CD8-positive, alpha-beta memory T cell (primary cell): Measurements from ENCODE around the gene CHAC1. TPM values are rescaled to one million over a fixed set of nuclear protein-coding genes. Genes with fewer than 3 reads are reported as not detected.

Experiments
- CTCF ChIA-PET: fragments of 350-600 bp; sonication (Branson Sonifier 250); formaldehyde crosslinking; loops from one replicate; lab custom pipeline; 2021; ENCODE audit warnings: antibody characterized with exemption; lab: Charles Lee
- POLR2A ChIA-PET: fragments of 350-600 bp; sonication (Branson Sonifier 250); formaldehyde crosslinking; loops from one replicate; lab custom pipeline; 2021; ENCODE audit warnings: antibody characterized with exemption; lab: Charles Lee
- DNase-seq, 5 donors: peaks; one replicate each; pipeline versions ENCODE4 v3.0.0 to v3.0.0-alpha.2; 2020 to 2022; ENCODE audit warnings: mixed read lengths in 1 of 5
- H3K27ac ChIP-seq: one replicate; pipeline ENCODE4 v1.7.0; 2013; ENCODE audit warnings: low read depth, mild to moderate bottlenecking, low read length, moderate library complexity
- H3K27me3 ChIP-seq: 2 replicates; pipeline ENCODE4 v1.7.0; 2013; ENCODE audit warnings: low read length, mild to moderate bottlenecking; ENCODE audit not compliant: insufficient read depth, poor library complexity, severe bottlenecking
- H3K36me3 ChIP-seq: 2 replicates; pipeline ENCODE4 v1.7.0; 2013; ENCODE audit warnings: mild to moderate bottlenecking, low read length, moderate library complexity; ENCODE audit not compliant: insufficient read depth
- H3K4me1 ChIP-seq: 2 replicates; pipeline ENCODE4 v1.7.0; 2013; ENCODE audit warnings: mild to moderate bottlenecking, low read length, moderate library complexity; ENCODE audit not compliant: insufficient read depth
- H3K4me3 ChIP-seq: 2 replicates; pipeline ENCODE4 v1.7.0; 2013; ENCODE audit warnings: mild to moderate bottlenecking, low read length
- H3K9me3 ChIP-seq: 2 replicates; pipeline ENCODE4 v1.7.0; 2013; ENCODE audit warnings: mild to moderate bottlenecking, low read length
- H3K27ac Mint-ChIP-seq, 8 donors: one replicate each; pipeline ENCODE4 v1.8.0; 2020 to 2021; ENCODE audit warnings: mixed read lengths in 8 of 8, mild to moderate bottlenecking in 6 of 8, inconsistent platforms in 3 of 8, moderate library complexity in 3 of 8
- H3K27me3 Mint-ChIP-seq, 2 donors: one replicate each; pipeline ENCODE4 v1.8.0; 2020 to 2021; ENCODE audit warnings: mixed read lengths in 2 of 2, mild to moderate bottlenecking in 1 of 2, moderate library complexity in 1 of 2
- H3K36me3 Mint-ChIP-seq, 3 donors: one replicate each; pipeline ENCODE4 v1.8.0; 2020 to 2021; ENCODE audit warnings: mixed read lengths in 3 of 3, inconsistent platforms in 1 of 3, mild to moderate bottlenecking in 1 of 3
- H3K4me1 Mint-ChIP-seq, 3 donors: one replicate each; pipeline ENCODE4 v1.8.0; 2020 to 2021; ENCODE audit warnings: mixed read lengths in 3 of 3, inconsistent platforms in 1 of 3, mild to moderate bottlenecking in 1 of 3
- H3K4me3 Mint-ChIP-seq, 7 donors: one replicate each; pipeline ENCODE4 v1.8.0; 2020 to 2021; ENCODE audit warnings: mixed read lengths in 7 of 7, mild to moderate bottlenecking in 6 of 7, moderate library complexity in 4 of 7, inconsistent platforms in 2 of 7
- H3K9me3 Mint-ChIP-seq, 5 donors: one replicate each; pipeline ENCODE4 v1.8.0; 2020 to 2022; ENCODE audit warnings: mixed read lengths in 5 of 5, mild to moderate bottlenecking in 3 of 5, moderate library complexity in 2 of 5, inconsistent platforms in 1 of 5
- polyA plus RNA-seq: library from polyadenylated mRNA; unstranded; fragments of 300-500 nt; fragmentation: Illumina TruSeq; gene quantifications from one replicate; pipeline ENCODE4 v1.2.3, GENCODE V29; 2021
- total RNA-seq, 2 experiments: library from RNA; stranded (reverse); gene quantifications; one replicate each; pipeline ENCODE4 v1.2.3, GENCODE V29; 2021

Gene CHAC1
- total and polyA plus RNA-seq, 3 experiments from 2014 or later, result 15.1 to 16.7 TPM; not detected in 1

DNA sequence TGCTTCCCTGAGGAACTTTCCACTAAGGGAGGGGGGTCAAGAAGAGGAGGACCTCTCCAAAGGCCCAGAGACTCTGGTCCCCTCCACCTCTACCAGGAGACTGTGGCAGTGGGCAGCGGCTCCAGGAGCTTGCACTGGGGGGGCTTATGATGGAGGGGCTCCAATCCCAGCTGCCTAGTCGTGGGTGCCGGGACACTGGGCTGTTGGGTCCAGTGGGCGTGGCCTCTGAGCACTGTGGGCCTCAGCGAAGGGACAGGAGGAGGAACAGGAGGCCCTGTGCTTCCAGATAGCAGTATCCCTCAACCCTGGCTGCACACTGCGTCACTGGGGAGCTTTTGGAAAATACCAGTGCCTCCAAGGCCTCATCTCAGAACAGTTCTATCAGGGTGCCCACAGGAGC is 37.6 kb upstream of the CHAC1 start:
- no peaks in the 10 kb centered on the region for H3K4me1 Mint-ChIP-seq
- Histone ChIP-seq H3K4me1 (no peaks in the 10 kb centered on the region), H3K4me3 (no peak overlapping the region), H3K9me3 (no peaks in the 10 kb centered on the region), H3K36me3 (no peaks in the 10 kb centered on the region), H3K27ac (no peak overlapping the region), H3K27me3 (no peaks in the 10 kb centered on the region)
- DNase-seq, result no peak
- no peak overlapping the region for H3K4me3 Mint-ChIP-seq
- H3K27me3 Mint-ChIP-seq, result peaks cover 0 to 2% of the 10 kb centered on the region in 2 donors
- CTCF ChIA-PET, result interaction anchor here (0.9 to 1.3 kb wide), 3 partner anchors 9 to 58 kb away, joined by 3 to 6 read pairs (median 4); no protein-coding TSS in a partner anchor
- POLR2A ChIA-PET, result no interaction called here
- H3K9me3 Mint-ChIP-seq, result no peaks in the 10 kb centered on the region
- no peaks in the 10 kb centered on the region for H3K36me3 Mint-ChIP-seq
- no peak overlapping the region for H3K27ac Mint-ChIP-seq

DNA sequence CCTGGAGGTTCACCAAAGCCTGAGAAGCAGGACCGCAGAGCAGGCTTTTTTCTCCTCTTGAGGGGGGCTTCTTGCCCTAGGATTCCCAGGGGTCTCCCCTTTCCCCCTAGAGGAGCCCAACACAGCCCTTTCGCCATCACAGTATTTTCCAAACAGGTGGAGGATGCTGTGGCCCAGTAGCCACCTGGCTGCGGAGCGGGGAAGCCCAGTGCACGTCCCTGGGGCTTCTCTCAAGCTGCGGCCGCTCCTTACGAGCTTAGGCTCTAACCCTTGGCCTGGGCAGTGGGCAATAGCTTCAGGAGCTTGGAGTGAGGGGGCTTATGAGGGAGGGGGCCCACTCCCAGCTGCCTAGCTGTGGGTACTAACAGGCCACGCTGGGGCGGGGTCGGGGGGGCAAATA is 35.7 kb upstream of the CHAC1 start:
- H3K27ac ChIP-seq, result no peak overlapping the region
- Mint-ChIP-seq H3K27me3 (peaks cover under 1 to 2% of the 10 kb centered on the region in 2 donors), H3K4me3 (no peak overlapping the region), H3K27ac (no peak overlapping the region), H3K36me3 (no peaks in the 10 kb centered on the region), H3K4me1 (no peaks in the 10 kb centered on the region), H3K9me3 (no peaks in the 10 kb centered on the region)
- H3K4me3 ChIP-seq, result no peak overlapping the region
- H3K9me3 ChIP-seq, result no peaks in the 10 kb centered on the region
- ChIA-PET CTCF (interaction anchor here (1.4 to 2.1 kb wide), 2 partner anchors 10 to 14 kb away, joined by 5 to 9 read pairs; no protein-coding TSS in a partner anchor), POLR2A (interaction anchor here (0.6 kb wide), 1 partner anchor 28 kb away, joined by 3 read pairs; no protein-coding TSS in a partner anchor)
- H3K4me1 ChIP-seq, result no peaks in the 10 kb centered on the region
- no peaks in the 10 kb centered on the region for H3K36me3 ChIP-seq
- no peak for DNase-seq
- H3K27me3 ChIP-seq, result no peaks in the 10 kb centered on the region

DNA sequence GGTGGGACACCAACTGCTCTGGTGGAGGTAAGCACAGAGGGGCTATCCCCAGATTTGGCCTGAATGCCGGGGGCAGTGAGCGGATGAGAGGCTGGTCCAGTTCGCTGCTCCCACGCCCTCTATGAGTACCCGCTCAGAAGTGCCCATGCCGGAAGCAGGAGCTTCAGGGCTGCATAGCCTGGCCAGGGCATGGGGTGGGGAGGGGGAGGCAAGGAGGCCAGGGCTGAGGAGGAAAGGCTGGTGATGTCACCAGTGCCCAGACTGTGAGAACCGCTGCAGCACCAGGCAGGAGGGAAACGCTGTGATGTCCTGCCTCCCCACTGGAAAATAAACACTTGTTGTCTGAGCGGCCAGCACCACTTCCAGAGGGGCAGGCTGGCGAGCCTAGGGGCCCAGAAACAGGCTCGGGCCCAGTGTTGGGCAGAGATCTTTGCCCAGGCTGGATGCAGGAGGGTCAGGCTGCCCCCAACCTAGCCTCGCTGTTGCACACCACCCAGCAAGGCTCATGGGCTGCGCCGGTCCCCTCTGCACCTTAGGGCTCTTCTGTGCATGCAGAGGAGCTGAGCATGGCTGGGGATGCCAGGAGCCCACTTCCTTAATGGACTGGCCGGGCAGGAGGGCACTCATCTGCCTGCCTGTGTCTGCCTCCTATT is 35.0 kb upstream of the CHAC1 start:
- POLR2A ChIA-PET, result interaction anchor here (0.6 kb wide), 1 partner anchor 28 kb away, joined by 3 read pairs; no protein-coding TSS in a partner anchor

DNA sequence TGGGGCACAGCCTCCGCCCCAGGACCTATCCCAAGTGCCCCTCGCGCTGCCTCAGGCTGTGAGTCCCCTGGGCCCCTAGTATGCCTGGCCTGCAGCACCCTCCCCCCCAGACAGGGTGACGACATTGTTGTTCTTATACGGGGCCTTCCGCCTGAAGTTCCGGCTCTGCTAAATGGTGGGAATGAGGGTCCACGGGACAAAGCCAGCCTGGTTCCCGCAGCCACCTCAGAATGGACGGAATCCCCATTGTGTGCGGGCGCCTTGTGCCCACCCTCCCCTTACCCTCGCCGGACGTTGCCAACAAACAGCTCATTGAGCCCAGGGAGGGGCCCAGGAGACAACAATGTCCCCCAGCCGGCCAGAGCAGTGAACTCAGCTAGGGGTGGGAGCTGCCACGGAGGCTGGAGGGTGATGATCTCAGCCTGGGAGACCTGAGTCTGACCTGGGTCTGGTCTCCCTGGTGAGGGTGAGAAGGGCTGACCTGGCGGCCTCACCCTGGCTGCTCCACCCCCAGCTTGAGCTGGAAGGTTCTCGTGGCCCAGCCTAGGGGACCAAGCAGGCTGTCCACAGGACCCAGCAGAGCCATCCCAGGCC is 34.4 kb upstream of the CHAC1 start:
- H3K4me3 Mint-ChIP-seq, result no peak overlapping the region
- H3K9me3 Mint-ChIP-seq, result no peaks in the 10 kb centered on the region
- H3K27ac Mint-ChIP-seq, result no peak overlapping the region
- no peak overlapping the region for H3K27ac ChIP-seq
- H3K4me1 Mint-ChIP-seq, result no peaks in the 10 kb centered on the region
- DNase-seq, result no peak
- peaks cover 3 to 6% of the 10 kb centered on the region in 2 donors for H3K27me3 Mint-ChIP-seq
- POLR2A ChIA-PET, result no interaction called here
- no peak overlapping the region for H3K4me3 ChIP-seq
- no peaks in the 10 kb centered on the region for H3K36me3 Mint-ChIP-seq
- no peaks in the 10 kb centered on the region for H3K9me3 ChIP-seq
- H3K4me1 ChIP-seq, result no peaks in the 10 kb centered on the region
- no peaks in the 10 kb centered on the region for H3K36me3 ChIP-seq
- no peaks in the 10 kb centered on the region for H3K27me3 ChIP-seq
- CTCF ChIA-PET, result interaction anchor here (1.0 to 2.1 kb wide), 4 partner anchors 10 to 15 kb away, joined by 3 to 9 read pairs (median 3); no protein-coding TSS in a partner anchor

More for the DNA sequence above, 35.0 kb upstream of the CHAC1 start:
- Histone ChIP-seq H3K4me3 (no peak overlapping the region), H3K4me1 (no peaks in the 10 kb centered on the region), H3K27ac (no peak overlapping the region), H3K27me3 (no peaks in the 10 kb centered on the region), H3K9me3 (no peaks in the 10 kb centered on the region), H3K36me3 (no peaks in the 10 kb centered on the region)
- Mint-ChIP-seq H3K4me1 (no peaks in the 10 kb centered on the region), H3K4me3 (no peak overlapping the region), H3K9me3 (no peaks in the 10 kb centered on the region), H3K36me3 (no peaks in the 10 kb centered on the region), H3K27ac (no peak overlapping the region), H3K27me3 (peaks cover 3 to 6% of the 10 kb centered on the region in 2 donors)
- DNase-seq, result no peak
- CTCF ChIA-PET, result interaction anchor here (1.0 to 2.1 kb wide), 3 partner anchors 9 to 13 kb away, joined by 3 to 9 read pairs (median 3); no protein-coding TSS in a partner anchor

DNA sequence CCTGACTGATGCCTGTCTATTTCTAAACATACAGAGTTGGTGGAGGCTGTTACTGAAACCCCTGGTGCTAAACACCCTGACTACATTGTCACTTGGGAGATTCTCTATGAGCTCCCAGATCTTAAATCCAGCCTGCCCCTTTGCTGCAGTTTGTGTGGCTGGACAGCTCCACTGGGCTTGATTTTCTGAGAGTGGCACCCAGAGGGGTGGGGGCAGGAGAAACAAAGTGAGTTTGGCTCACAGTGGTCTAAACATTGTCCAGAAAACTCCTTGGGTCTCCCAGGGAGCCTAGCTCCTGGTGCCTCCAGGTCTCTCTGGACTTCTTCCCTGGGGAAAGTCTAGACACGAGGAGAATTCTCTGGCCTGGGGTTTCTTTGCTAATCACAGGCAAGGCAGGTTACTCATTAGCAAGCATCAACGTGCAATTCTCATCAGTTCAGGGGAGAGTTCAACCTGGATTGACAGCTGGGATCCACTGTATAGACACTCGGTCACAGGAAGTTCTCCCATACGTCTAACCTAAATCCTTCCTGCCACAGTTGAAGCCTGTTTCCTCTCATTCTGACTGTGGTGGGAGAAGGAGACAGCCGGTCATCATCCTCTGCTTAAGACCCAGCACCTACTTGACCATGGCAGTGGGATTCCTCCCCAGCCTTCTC is 31.2 kb upstream of the CHAC1 start:
- H3K9me3 ChIP-seq, result no peaks in the 10 kb centered on the region
- no peak overlapping the region for H3K4me3 ChIP-seq
- H3K36me3 Mint-ChIP-seq, result no peaks in the 10 kb centered on the region
- H3K9me3 Mint-ChIP-seq, result no peaks in the 10 kb centered on the region
- ChIA-PET CTCF (interaction anchor here (0.7 to 1.2 kb wide), 2 partner anchors 9 to 16 kb away, joined by 3 read pairs; no protein-coding TSS in a partner anchor), POLR2A (no interaction called here)
- H3K27ac ChIP-seq, result no peak overlapping the region
- H3K4me1 Mint-ChIP-seq, result peaks cover 9 to 21% (median 12%) of the 10 kb centered on the region in 3 donors
- no peak overlapping the region for H3K27ac Mint-ChIP-seq
- peaks cover 15% of the 10 kb centered on the region for H3K27me3 ChIP-seq
- peaks cover 9% of the 10 kb centered on the region for H3K4me1 ChIP-seq
- H3K27me3 Mint-ChIP-seq, result peaks cover 13 to 24% of the 10 kb centered on the region in 2 donors
- DNase-seq, result no peak
- H3K36me3 ChIP-seq, result no peaks in the 10 kb centered on the region
- H3K4me3 Mint-ChIP-seq, result no peak overlapping the region

DNA sequence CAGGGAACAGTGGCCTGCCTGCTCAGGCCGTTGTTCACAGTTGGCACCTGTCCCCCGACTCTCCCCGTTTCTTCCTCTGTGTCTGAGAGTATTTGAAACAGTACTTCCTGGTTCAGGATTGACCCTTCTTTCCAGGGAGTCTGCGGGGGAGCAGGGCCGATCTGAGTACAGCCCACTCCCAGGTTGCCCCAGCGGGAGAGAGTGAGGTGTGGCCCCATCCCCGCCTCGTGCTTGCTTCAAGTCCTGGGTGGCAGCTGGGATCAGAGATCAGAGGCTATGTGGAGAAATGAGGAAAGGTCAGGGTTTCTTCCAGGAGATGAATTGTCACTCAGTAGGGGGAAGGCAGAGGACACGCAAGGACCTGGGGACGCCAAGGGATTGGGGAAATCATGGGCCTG is 30.7 kb upstream of the CHAC1 start:
- Mint-ChIP-seq H3K27me3 (peaks cover 16 to 28% of the 10 kb centered on the region in 2 donors), H3K4me3 (no peak overlapping the region), H3K27ac (no peak overlapping the region), H3K9me3 (no peaks in the 10 kb centered on the region), H3K4me1 (peaks cover 12 to 25% (median 15%) of the 10 kb centered on the region in 3 donors), H3K36me3 (no peaks in the 10 kb centered on the region)
- Histone ChIP-seq H3K4me3 (no peak overlapping the region), H3K9me3 (no peaks in the 10 kb centered on the region), H3K4me1 (peaks cover 11% of the 10 kb centered on the region), H3K27me3 (peaks cover 20% of the 10 kb centered on the region), H3K36me3 (no peaks in the 10 kb centered on the region), H3K27ac (no peak overlapping the region)
- ChIA-PET POLR2A (no interaction called here), CTCF (interaction anchor here (0.7 to 1.2 kb wide), 2 partner anchors 8 to 17 kb away, joined by 3 read pairs; no protein-coding TSS in a partner anchor)
- no peak for DNase-seq

DNA sequence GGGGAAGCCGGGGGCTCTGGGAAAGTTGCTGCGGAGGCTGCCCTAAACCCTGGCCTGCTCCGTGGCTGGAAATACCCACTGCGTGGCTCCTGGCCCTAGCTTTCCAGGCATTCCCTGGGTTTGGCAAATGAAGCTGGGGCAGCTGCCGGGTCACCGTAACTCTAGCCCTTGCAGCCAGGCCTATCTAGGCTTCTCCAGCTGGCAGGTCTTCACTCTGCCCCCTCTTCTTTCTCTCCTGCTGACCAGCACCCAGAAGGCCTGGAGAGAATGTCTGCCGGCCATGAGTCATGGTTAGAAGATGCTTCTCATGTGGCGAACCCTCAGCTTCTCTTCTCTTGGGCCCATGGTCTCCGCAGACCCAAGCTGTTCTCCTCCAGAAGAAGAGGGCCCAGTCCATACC is 29.7 kb upstream of the CHAC1 start:
- peaks cover 13% of the 10 kb centered on the region for H3K4me1 ChIP-seq
- no peaks in the 10 kb centered on the region for H3K9me3 Mint-ChIP-seq
- ChIA-PET CTCF (interaction anchor here (0.8 to 2.0 kb wide), 2 partner anchors 17 to 18 kb away, joined by 3 to 7 read pairs; no protein-coding TSS in a partner anchor), POLR2A (interaction anchor here (0.7 kb wide), 1 partner anchor 14 kb away, joined by 3 read pairs; no protein-coding TSS in a partner anchor)
- H3K4me3 ChIP-seq, result no peak overlapping the region
- H3K27me3 Mint-ChIP-seq, result peaks cover 20 to 29% of the 10 kb centered on the region in 2 donors
- peaks cover 25% of the 10 kb centered on the region for H3K27me3 ChIP-seq
- no peaks in the 10 kb centered on the region for H3K9me3 ChIP-seq
- H3K4me3 Mint-ChIP-seq, result no peak overlapping the region
- H3K27ac Mint-ChIP-seq, result no peak overlapping the region
- no peak overlapping the region for H3K27ac ChIP-seq
- no peaks in the 10 kb centered on the region for H3K36me3 Mint-ChIP-seq
- no peaks in the 10 kb centered on the region for H3K36me3 ChIP-seq
- peaks cover 12 to 30% (median 17%) of the 10 kb centered on the region in 3 donors for H3K4me1 Mint-ChIP-seq
- DNase-seq, result no peak
